Ovary (tissue), 9 donors: Measurements from ENCODE around the gene GALNT17. TPM values are rescaled to one million over a fixed set of nuclear protein-coding genes. Genes with fewer than 3 reads are reported as not detected.

Experiments used
- DNase-seq, 5 donors: peaks; one replicate each; pipeline ENCODE4 v3.0.0-alpha.2; 2019 to 2020
- H3K27ac ChIP-seq, 2 donors: fragments of 200-600 bp; one replicate each; pipeline versions ENCODE4 v1.5.1 to v1.8.0; 2019 to 2022
- H3K27me3 ChIP-seq: fragments of 200-600 bp; one replicate; pipeline ENCODE4 v1.8.0; 2022
- H3K36me3 ChIP-seq: fragments of 200-600 bp; sonication (generic); one replicate; pipeline ENCODE4 v1.5.1; 2019
- H3K4me1 ChIP-seq: one replicate; pipeline ENCODE4 v1.8.1; 2013; ENCODE audit warnings: mild to moderate bottlenecking, moderate library complexity; ENCODE audit not compliant: insufficient read depth
- H3K4me3 ChIP-seq: fragments of 200-600 bp; sonication (generic); one replicate; pipeline ENCODE4 v1.5.1; 2017
- H3K9me3 ChIP-seq, 2 donors: fragments of 200-600 bp in 1 of 2; sonication (generic) in 1 of 2; one replicate each; pipeline versions ENCODE4 v1.5.1 to v1.8.1; 2013 to 2019; ENCODE audit warnings: mild to moderate bottlenecking in 1 of 2, moderate library complexity in 1 of 2
- EP300 ChIP-seq: sonication (generic); formaldehyde crosslinking; IDR thresholded peaks from one replicate; pipeline ENCODE4 v1.6.1; 2017; ENCODE audit warnings: antibody characterized with exemption
- POLR2A ChIP-seq: fragments of 450-650 bp; IDR thresholded peaks from one replicate; pipeline ENCODE4 v1.6.1; 2017; ENCODE audit warnings: antibody characterized with exemption, mild to moderate bottlenecking, moderate library complexity
- WGBS, 3 donors: extraction: QIAGEN DNeasy Blood & Tissue Kit in 1 of 3; methylation state at CpG; one replicate each; pipeline versions ENCODE4 v1.1.5 to v1.1.7; 2013 to 2017; 5-methylcytosine and 5-hydroxymethylcytosine counted together
- intact Hi-C, 4 donors: fragments of 100-400 bp; cut with DNase I; formaldehyde crosslinking; loops; one replicate each; pipeline versions ENCODE4 v1.11.0 to v1.15.1; 2022 to 2023
- polyA plus RNA-seq, 2 donors: library from polyadenylated mRNA; stranded (reverse); fragments of 200-250 nt in 1 of 2; fragments of 350-450 nt in 1 of 2; fragmentation: Illumina TruSeq in 1 of 2; extraction: RNeasy Lipid Tissue Mini Kit (QIAGEN cat#74804) in 1 of 2; gene quantifications; one replicate each; pipeline ENCODE4 v1.2.3, GENCODE V29; 2013 to 2014
- total RNA-seq, 7 donors: library from RNA; depleted of rRNA in 2 of 7; stranded (reverse); fragments of >200 nt in 2 of 7; fragmentation: NEBNext Ultra II Directional in 3 of 7; extraction: Animal tissue kit (Norgen Biotek cat#: 25700) in 3 of 7; gene quantifications; one replicate each; pipeline versions ENCODE4 v1.1.0 to v1.2.4, GENCODE V29; 2016 to 2023
- TF ChIP-seq, protein P1 (sequence below), 3 donors: fragments of 450-650 bp in 2 of 3; fragments of 200-600 bp in 1 of 3; IDR thresholded peaks; one replicate each; pipeline versions ENCODE4 v1.5.1 to v1.8.0; 2016 to 2022; ENCODE audit warnings: antibody characterized with exemption in 3 of 3, mild to moderate bottlenecking in 1 of 3
- donor health status: DM: no; HTN: no; CAD: no; lungs with moderate emphysema.
- donor health status: DM: no; HTN: no; CAD: no.
- donor health status: Bipolar disorder and iron deficiency.
- donor health status: DM: yes; HTN: yes; CAD: no.
- donor health status: DM: no; HTN: no; CAD: no.
- donor health status: DM: yes; HTN: yes; CAD: no.

Gene GALNT17
- total and polyA plus RNA-seq, 9 donors, result 13.4 to 90.1 (median 57.1) TPM

DNA sequence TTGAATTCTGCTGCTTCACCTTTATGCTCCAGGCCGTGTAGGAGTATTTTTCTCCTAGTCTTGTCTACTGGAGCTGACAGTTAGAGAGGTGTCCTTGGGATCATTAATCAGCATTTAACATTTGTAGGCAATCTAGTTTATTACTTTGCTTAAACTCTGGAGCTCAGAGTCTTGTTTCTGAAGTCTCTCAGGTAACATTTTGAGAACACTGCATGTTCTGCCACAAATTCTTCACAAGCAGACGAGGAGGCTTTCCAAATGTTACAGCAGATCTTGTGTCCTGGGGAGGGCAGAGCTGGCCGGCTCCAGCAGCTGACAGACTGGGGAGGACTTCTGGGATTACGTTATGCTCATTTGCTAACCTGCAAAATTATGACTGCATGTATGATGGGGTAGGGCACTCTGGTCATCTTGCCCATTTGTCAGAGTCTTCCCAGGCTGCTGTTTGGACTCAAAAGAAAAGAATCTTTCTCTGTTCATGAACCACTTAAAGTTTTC is 50.5 kb downstream of the GALNT17 start:
- WGBS, 3 donors, result 52 to 60% (median 59%) methylated on average over 4 of the region's 4 CpGs
- intact Hi-C loops, result no loop called here
- Histone ChIP-seq H3K4me1 (peaks cover 6% of the 10 kb centered on the region), H3K4me3 (no peak overlapping the region), H3K27ac (no peak overlapping the region), H3K9me3 (no peaks in the 10 kb centered on the region), H3K36me3 (no peaks in the 10 kb centered on the region), H3K27me3 (no peaks in the 10 kb centered on the region)
- TF ChIP-seq POLR2A, result no peak
- TF ChIP-seq EP300, result no peak
- TF ChIP-seq, protein P1, sequence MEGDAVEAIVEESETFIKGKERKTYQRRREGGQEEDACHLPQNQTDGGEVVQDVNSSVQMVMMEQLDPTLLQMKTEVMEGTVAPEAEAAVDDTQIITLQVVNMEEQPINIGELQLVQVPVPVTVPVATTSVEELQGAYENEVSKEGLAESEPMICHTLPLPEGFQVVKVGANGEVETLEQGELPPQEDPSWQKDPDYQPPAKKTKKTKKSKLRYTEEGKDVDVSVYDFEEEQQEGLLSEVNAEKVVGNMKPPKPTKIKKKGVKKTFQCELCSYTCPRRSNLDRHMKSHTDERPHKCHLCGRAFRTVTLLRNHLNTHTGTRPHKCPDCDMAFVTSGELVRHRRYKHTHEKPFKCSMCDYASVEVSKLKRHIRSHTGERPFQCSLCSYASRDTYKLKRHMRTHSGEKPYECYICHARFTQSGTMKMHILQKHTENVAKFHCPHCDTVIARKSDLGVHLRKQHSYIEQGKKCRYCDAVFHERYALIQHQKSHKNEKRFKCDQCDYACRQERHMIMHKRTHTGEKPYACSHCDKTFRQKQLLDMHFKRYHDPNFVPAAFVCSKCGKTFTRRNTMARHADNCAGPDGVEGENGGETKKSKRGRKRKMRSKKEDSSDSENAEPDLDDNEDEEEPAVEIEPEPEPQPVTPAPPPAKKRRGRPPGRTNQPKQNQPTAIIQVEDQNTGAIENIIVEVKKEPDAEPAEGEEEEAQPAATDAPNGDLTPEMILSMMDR (IDR thresholded peaks at IDR 0.05), result no peak
- DNase-seq, result no peak

DNA sequence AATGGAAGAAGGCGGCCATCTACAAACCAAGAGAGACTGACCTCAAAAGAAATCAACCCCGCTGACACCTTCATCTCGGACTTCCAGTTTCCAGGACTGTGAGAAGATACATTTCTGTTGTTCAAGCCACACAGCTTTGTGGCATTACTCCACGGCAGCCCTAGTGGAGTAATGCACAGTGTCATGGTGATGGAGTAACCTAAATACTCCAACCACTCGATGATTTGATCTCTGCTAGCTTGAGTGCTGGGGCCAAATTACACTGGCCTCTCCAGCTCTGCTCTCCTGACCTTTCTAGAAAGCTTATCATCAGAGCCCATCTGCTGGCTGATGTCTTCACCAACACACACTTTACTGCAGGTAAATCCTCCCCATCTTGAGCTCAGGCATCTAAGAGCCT is 52.2 kb downstream of the GALNT17 start:
- H3K4me3 ChIP-seq, result no peak overlapping the region
- no peak for DNase-seq
- TF ChIP-seq POLR2A (no peak), EP300 (no peak)
- TF ChIP-seq, protein P1 (IDR thresholded peaks at IDR 0.05), result no peak
- no peaks in the 10 kb centered on the region for H3K27me3 ChIP-seq
- H3K4me1 ChIP-seq, result peaks cover 6% of the 10 kb centered on the region
- intact Hi-C loops, result no loop called here
- no peak overlapping the region for H3K27ac ChIP-seq
- H3K9me3 ChIP-seq, result no peaks in the 10 kb centered on the region
- no peaks in the 10 kb centered on the region for H3K36me3 ChIP-seq
- 90 to 93% (median 92%) methylated on average over 5 of the region's 5 CpGs for WGBS, 3 donors

DNA sequence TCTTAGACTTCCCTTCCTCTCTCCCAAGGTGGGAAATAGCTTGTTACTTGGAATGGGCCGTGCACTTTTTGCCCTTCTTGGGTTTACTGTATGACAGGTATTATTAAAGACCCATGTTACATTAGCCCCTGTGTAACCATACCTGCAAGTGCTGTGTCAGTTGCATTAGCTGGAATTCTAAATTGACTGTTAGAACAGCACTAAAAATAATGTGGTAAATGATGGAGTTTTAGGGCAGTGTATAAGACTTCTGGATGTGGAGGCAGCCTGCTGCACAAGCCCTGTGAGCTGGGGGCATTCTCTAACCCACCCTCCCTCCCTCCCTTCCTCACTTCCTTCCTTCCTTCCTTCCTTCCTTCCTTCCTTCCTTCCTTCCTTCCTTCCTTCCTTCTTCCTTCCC is 52.7 kb downstream of the GALNT17 start:
- Histone ChIP-seq H3K36me3 (no peaks in the 10 kb centered on the region), H3K27me3 (no peaks in the 10 kb centered on the region), H3K4me1 (peaks cover 6% of the 10 kb centered on the region), H3K9me3 (no peaks in the 10 kb centered on the region), H3K27ac (no peak overlapping the region), H3K4me3 (no peak overlapping the region)
- TF ChIP-seq EP300 (no peak), POLR2A (no peak)
- TF ChIP-seq, protein P1 (IDR thresholded peaks at IDR 0.05), result no peak
- intact Hi-C loops, result no loop called here
- WGBS, 3 donors, result 85 to 96% (median 94%) methylated on average over 1 of the region's 1 CpG
- DNase-seq, result no peak

DNA sequence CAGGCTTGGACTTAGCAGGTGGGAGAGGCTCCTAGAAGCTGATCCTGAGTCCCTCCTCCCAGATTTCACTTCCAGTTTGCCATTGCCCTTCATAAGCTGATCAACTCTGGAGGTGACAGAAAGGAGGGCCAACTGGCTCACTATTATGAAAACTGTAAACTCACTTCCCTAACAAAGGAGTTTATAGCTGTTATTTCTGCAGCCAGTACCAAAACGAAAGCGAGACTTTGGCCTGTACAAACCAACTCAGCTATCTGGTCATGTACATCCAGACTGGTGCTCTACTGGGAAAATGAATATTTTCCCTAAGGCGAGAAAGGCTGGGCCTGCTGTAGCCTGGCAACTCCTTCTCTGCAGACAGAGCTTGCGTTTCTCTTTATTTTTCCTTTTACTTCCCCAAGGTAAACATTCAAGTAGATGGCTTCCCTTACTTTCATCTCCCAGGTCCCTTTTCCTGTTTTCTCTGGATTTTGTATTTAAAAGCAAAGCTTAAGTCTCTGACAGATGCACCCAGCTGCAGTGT is 54.7 kb downstream of the GALNT17 start:
- DNase-seq, result no peak
- H3K4me1 ChIP-seq, result peaks cover 6% of the 10 kb centered on the region
- H3K36me3 ChIP-seq, result no peaks in the 10 kb centered on the region
- 26 to 45% (median 31%) methylated on average over 4 of the region's 4 CpGs for WGBS, 3 donors
- no peaks in the 10 kb centered on the region for H3K27me3 ChIP-seq
- peak overlapping the region in 1 of 2 donors; percentile 62 for H3K27ac ChIP-seq
- TF ChIP-seq POLR2A (no peak), EP300 (no peak)
- TF ChIP-seq, protein P1 (IDR thresholded peaks at IDR 0.05), result no peak
- no peaks in the 10 kb centered on the region for H3K9me3 ChIP-seq
- intact Hi-C loops, result no loop called here
- H3K4me3 ChIP-seq, result no peak overlapping the region
